ENCODE data around the gene TRIP13.

- TF ChIP-seq JUN (IDR thresholded peaks at IDR 0.05; ENCODE audit: borderline replicate concordance, low read depth, low read length) (no peak), JUN (CRISPR knock-in tag; IDR thresholded peaks at IDR 0.05; ENCODE audit: borderline replicate concordance) (no peak), KAT7 (CRISPR knock-in tag; IDR thresholded peaks at IDR 0.05; ENCODE audit: borderline replicate concordance) (no peak)
These were observed 16.8 kb upstream of the TRIP13 start for GRCh38 chr5:875931-876330.

Data from K562 (cell line).